Central memory CD8-positive, alpha-beta T cell (primary cell): ENCODE measurements around the gene SCD.
A peak's percentile ranks its signal among the peaks of the same experiment; 100 is the strongest.

ENCODE experiments used
- ATAC-seq: fragments of 150-1000 bp; cut with Tn5 transposase; replicated peaks from 2 replicates; pipeline ENCODE4 v1.10.0; 2022; ENCODE audit warnings: mild to moderate bottlenecking, moderate FRiP score, moderate number of reproducible peaks; ENCODE audit not compliant: poor library complexity, severe bottlenecking; ENCODE audit errors: extremely low read depth
- DNase-seq, 2 donors: peaks; one replicate each; pipeline ENCODE4 v3.0.0; 2021; ENCODE audit warnings: low spot score in 2 of 2
- H3K27ac Mint-ChIP-seq: one replicate; pipeline ENCODE4 v1.8.0; 2022; ENCODE audit warnings: low read depth, mild to moderate bottlenecking, moderate library complexity, mixed read lengths
- H3K27me3 Mint-ChIP-seq: one replicate; pipeline ENCODE4 v1.8.0; 2022; ENCODE audit warnings: mixed read lengths
- H3K36me3 Mint-ChIP-seq: one replicate; pipeline ENCODE4 v1.8.0; 2022; ENCODE audit warnings: mild to moderate bottlenecking, moderate library complexity, mixed read lengths; ENCODE audit not compliant: insufficient read depth
- H3K4me1 Mint-ChIP-seq: one replicate; pipeline ENCODE4 v1.8.0; 2022; ENCODE audit warnings: mixed read lengths
- H3K4me3 Mint-ChIP-seq: one replicate; pipeline ENCODE4 v1.8.0; 2022; ENCODE audit warnings: mild to moderate bottlenecking, moderate library complexity, mixed read lengths
- H3K9me3 Mint-ChIP-seq: one replicate; pipeline ENCODE4 v1.8.0; 2022; ENCODE audit warnings: mixed read lengths

SCD gene

DNA sequence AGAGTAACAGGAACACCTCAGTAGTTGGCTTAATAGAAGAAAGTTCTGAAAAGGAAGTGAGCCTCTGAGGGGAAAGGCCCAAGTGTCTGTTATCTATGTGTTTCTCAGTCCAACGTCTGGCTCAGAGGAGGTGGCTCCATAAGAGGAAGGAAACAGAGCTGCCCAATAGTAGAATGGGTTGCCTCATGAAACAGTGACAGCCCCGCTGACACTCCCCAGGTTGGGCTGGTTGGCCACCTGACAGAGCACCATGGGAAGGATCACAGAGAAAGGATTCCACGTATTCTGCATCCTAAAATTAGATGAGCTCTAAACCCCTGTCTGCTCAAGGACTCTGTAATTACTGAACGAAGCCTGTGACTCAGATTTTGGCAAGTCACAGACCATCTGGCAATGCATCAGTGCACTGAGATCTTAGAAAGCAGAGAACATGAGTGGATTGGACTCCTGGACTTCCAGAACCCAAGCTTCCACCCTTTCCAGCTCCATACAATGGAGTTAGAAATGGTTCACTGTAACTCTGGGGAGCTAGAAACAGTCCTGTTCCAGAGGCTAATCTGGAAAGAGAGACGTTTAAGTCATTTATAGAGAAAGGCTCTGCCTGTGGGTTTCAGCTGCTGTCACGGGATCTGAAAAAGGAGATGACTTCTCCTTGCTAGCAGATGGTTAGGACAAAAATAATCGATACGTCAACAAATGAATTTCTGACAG, 19.9 kb upstream of the SCD start:
- Mint-ChIP-seq H3K27me3 (peaks cover 30% of the 10 kb centered on the region), H3K9me3 (no peaks in the 10 kb centered on the region), H3K4me3 (no peak overlapping the region), H3K27ac (no peak overlapping the region), H3K4me1 (no peaks in the 10 kb centered on the region), H3K36me3 (peaks cover 2% of the 10 kb centered on the region)
- peak; percentile 79 for ATAC-seq
- DNase-seq: no peak

DNA sequence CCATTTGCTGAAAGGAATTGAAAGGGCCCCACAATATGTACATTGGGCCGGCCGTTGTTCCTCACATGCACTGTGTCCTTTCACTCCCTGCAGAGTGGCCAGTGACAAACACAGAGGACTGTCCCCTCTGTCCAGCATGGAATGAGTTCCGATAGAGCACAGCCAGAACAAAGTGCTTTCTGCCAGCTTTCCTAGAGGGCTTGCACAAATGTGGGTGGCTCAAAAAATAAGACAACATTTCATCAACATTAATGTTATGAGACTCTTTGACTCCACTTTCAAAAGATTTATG, 19.4 kb upstream of the SCD start:
- no peak for DNase-seq
- peaks cover 30% of the 10 kb centered on the region for H3K27me3 Mint-ChIP-seq
- H3K4me1 Mint-ChIP-seq: no peaks in the 10 kb centered on the region
- no peak overlapping the region for H3K27ac Mint-ChIP-seq
- no peak for ATAC-seq
- no peaks in the 10 kb centered on the region for H3K9me3 Mint-ChIP-seq
- no peak overlapping the region for H3K4me3 Mint-ChIP-seq
- peaks cover 2% of the 10 kb centered on the region for H3K36me3 Mint-ChIP-seq

DNA sequence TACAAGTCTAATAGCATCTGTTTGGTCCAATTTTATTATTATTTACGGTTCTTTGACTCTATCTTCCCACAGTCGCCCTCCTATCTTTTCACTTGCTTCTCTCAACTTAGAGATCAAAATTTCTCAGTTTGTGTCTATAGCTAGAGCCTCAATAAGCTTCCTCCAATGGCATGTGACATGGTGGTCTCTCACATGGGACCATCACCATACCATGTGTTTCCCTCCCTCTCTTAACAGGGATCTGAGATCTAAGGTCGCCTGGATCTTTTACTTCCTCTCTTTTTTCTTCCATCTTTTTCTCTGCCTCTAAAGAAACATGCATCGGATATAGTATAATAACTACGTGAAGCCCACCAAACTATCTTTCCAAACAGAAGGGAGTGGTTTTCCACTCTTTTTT, 18.8 kb upstream of the SCD start:
- H3K36me3 Mint-ChIP-seq: peaks cover 2% of the 10 kb centered on the region
- no peak overlapping the region for H3K4me3 Mint-ChIP-seq
- no peak overlapping the region for H3K27ac Mint-ChIP-seq
- peaks cover 30% of the 10 kb centered on the region for H3K27me3 Mint-ChIP-seq
- no peaks in the 10 kb centered on the region for H3K9me3 Mint-ChIP-seq
- no peak for DNase-seq
- no peak for ATAC-seq
- no peaks in the 10 kb centered on the region for H3K4me1 Mint-ChIP-seq

DNA sequence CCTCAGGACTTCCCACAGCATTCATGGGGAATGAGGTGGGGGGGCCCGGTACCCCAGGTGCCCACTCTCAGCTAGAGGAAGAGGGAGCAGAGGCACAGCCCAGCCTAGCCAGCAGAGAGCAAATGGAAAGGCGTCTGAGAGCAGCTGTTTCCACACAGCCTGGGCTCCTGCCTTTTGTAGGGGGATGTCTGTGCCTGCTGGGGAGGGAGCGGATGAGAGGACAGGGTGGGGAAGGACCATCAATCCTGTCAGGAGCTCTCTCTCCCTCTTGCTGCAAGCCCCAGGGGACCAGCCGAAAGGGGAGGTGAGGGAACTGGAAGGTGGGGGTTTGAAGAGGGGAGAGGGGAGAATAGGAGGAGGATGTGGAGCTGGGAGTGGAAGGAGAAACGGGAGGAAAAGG, 17.0 kb upstream of the SCD start, which contains the start of gene PKD2L1:
Gene PKD2L1, minus strand, starts transcription at position 150 of the 400 bp plus-strand sequence. Its CDS starts 125 bp downstream, at position 25.
- Mint-ChIP-seq H3K27me3 (peaks cover 39% of the 10 kb centered on the region), H3K4me1 (no peaks in the 10 kb centered on the region), H3K27ac (no peak within 1 kb of the TSS), H3K9me3 (no peaks in the 10 kb centered on the region), H3K36me3 (peaks cover 2% of the 10 kb centered on the region), H3K4me3 (no peak within 1 kb of the TSS)
- DNase-seq: no peak
- ATAC-seq: no peak

DNA sequence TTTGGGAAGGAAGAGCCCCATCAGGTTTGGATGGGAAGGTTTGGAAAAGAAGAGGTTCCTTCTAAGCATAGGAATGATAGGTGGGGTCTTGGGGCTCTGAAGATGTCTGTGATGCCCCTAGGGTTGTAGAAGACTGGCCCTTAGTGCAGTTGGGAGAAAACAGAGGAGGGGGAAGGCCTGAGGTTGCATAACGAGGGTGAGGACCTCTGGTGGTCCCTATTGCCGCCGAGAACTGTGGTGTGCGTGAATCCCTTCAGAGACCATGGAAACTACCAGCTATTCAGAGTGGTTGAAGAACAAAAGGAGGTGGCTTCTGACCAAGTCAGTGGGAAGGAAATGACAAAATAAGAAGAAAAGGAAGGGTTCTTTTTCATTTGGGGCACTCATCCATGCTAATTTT, 13.9 kb upstream of the SCD start:
- Mint-ChIP-seq H3K36me3 (peaks cover 2% of the 10 kb centered on the region), H3K9me3 (no peaks in the 10 kb centered on the region), H3K4me1 (no peaks in the 10 kb centered on the region), H3K27ac (no peak overlapping the region), H3K27me3 (peaks cover 39% of the 10 kb centered on the region), H3K4me3 (no peak overlapping the region)
- DNase-seq (no peak), ATAC-seq (no peak)

DNA sequence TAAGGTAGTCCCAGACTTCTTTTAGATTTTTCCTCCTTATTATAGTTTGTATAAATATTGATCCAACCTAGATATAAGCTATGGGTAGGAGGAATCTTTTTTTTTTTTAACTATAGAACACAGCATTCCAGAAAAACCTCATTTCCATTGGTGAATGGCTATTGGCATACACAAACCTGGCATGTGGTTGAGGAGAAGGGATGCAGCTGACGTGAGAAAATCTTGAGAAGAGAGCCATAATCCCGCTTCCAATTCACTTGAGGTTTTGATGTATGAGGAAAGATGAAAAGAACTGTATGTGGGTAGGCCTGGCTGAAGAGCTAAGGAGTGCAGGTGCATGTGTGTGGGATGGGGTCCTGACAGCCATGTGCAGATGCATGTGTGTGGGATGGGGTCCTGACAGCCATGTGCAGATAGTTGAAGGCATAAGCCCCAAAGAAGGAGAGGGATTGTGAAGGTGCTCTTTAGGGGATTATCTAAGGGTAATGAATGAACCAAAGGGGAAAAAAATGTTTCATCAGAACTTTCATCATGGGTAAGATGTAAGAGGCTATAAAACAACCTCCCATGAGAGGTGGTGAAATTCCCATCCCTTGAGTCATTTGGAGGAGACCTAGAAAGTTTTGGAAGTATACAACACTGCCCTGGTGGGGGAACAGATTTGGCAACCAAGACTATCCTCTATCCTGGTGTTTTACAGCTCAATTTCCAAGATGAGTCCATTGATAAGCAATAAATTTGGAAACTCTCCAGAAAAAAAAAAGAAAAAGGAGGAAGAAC, 13.2 kb upstream of the SCD start:
- ATAC-seq (no peak), DNase-seq (no peak)
- no peaks in the 10 kb centered on the region for H3K9me3 Mint-ChIP-seq
- peaks cover 38% of the 10 kb centered on the region for H3K27me3 Mint-ChIP-seq
- H3K36me3 Mint-ChIP-seq: peaks cover 2% of the 10 kb centered on the region
- H3K4me3 Mint-ChIP-seq: no peak overlapping the region
- no peak overlapping the region for H3K27ac Mint-ChIP-seq
- H3K4me1 Mint-ChIP-seq: no peaks in the 10 kb centered on the region

DNA sequence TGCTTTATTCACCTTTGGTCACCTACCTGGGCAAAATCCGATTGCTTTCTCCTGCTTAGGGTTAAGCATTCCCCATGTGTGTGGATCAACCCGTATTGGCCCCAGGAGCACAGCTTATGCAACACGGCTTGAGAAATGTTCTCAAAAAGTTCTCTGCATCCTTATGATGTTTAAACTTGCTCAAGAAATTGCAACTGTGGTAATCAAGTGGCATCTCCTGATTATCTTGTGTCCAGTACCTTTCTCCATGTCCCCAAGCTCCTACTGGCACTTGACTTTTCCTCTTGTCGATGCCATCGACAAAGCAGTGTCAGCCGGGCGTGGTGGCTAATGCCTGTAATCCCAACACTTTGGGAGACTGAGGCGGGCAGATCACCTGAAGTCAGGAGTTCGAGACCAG, 12.3 kb upstream of the SCD start:
- no peak overlapping the region for H3K27ac Mint-ChIP-seq
- peaks cover 29% of the 10 kb centered on the region for H3K27me3 Mint-ChIP-seq
- peaks cover 2% of the 10 kb centered on the region for H3K36me3 Mint-ChIP-seq
- no peak for ATAC-seq
- no peaks in the 10 kb centered on the region for H3K9me3 Mint-ChIP-seq
- H3K4me1 Mint-ChIP-seq: no peaks in the 10 kb centered on the region
- H3K4me3 Mint-ChIP-seq: no peak overlapping the region
- no peak for DNase-seq

DNA sequence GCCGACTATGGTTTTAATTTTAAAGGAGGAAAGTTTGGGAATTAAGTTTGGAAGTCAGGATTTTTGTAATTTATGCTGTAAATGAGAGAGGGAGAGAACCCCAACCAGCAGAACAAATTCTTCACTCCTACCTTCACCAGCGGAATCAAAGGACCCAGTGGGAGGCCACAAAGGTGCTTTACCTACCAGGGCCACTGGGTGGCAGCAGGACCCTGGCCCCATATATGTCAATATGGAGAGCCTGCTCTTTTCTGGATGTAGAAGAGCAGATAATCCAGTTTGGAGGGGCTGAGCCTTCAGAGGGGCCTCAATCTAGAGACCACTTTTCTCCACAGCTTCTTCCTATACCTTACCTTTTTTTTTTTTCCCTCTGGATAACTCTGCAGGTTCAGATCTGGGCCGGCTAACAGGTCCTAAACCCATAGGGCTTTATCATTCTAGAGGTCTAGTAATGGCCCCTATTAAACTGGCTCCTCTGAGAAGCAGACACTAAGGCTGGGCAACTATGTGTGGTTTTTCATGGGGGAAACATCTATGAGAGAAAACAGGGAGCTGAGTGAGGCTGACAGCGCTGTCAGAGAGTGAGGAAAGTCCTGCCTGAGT, 8.5 kb upstream of the SCD start:
- no peaks in the 10 kb centered on the region for H3K36me3 Mint-ChIP-seq
- ATAC-seq (no peak), DNase-seq (peak; percentile 74 to 75)
- H3K4me1 Mint-ChIP-seq: no peaks in the 10 kb centered on the region
- no peak overlapping the region for H3K4me3 Mint-ChIP-seq
- H3K9me3 Mint-ChIP-seq: no peaks in the 10 kb centered on the region
- peaks cover 9% of the 10 kb centered on the region for H3K27me3 Mint-ChIP-seq
- H3K27ac Mint-ChIP-seq: no peak overlapping the region

DNA sequence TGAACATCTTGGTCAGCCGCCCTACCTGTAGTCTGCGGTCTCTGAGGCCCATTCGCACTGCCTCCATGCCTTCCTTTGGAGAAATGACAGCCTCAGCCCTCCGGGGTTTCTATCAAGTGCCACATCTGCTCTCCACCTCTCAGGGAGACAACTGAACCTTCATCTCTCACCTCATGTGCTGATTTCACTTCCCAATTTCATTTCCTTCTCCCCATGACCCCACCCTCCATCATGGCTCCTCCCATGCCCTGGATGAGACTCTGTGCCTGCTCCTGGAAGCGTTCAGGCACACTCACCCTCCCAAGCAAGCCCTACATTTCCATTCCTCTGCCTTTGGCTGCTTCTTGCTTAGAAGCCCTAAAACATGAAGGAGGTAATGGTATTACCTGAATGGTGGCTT, 7.8 kb upstream of the SCD start:
- peaks cover 7% of the 10 kb centered on the region for H3K27me3 Mint-ChIP-seq
- no peaks in the 10 kb centered on the region for H3K4me1 Mint-ChIP-seq
- ATAC-seq: no peak
- H3K36me3 Mint-ChIP-seq: no peaks in the 10 kb centered on the region
- H3K4me3 Mint-ChIP-seq: no peak overlapping the region
- H3K27ac Mint-ChIP-seq: no peak overlapping the region
- no peaks in the 10 kb centered on the region for H3K9me3 Mint-ChIP-seq
- no peak for DNase-seq

DNA sequence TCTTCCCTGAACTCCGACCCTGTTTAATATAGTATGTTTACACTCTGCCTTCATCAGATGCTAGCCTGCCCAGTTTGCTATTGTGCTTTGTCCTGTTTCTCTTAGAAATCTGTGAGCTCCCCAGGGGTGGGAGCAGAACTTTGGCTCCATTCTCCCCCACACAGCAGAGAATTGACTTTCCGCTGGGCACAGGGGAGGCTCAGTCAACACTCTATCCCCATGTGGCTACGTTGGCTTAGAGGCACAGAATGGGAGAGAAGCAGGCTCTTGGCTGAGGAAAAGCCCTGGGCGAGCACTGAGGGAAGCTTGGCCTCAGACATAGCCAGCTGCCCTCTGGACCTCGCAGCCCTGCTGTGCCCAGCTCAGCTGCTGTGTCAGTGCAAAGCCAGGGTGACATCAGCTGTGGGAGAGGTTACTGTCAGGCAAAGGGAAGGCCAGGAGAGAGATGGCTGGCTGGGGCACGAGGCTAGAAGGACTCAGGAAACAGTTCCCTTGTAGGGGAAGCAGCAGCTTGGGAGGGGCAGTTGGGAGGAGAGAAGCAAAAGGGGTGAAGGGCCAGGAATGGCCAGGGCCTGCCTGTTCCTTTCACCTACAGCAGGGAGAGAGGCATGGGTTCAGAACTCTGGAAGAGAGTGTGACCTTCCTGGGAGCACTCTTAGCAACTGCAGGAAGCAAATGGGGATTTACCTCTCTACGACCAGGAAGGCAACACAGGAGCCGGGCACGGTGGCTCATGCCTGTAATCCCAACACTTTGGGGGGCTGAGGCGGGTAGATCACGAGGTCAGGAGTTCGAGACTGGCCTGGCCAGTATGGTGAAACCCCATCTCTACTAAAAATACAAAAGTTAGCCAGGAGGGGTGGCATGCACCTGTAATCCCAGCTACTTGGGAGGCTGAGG, 5.8 kb upstream of the SCD start:
- DNase-seq (no peak), ATAC-seq (no peak)
- no peaks in the 10 kb centered on the region for H3K9me3 Mint-ChIP-seq
- H3K36me3 Mint-ChIP-seq: no peaks in the 10 kb centered on the region
- H3K4me3 Mint-ChIP-seq: no peak overlapping the region
- peaks cover 7% of the 10 kb centered on the region for H3K4me1 Mint-ChIP-seq
- no peak overlapping the region for H3K27ac Mint-ChIP-seq
- no peaks in the 10 kb centered on the region for H3K27me3 Mint-ChIP-seq

DNA sequence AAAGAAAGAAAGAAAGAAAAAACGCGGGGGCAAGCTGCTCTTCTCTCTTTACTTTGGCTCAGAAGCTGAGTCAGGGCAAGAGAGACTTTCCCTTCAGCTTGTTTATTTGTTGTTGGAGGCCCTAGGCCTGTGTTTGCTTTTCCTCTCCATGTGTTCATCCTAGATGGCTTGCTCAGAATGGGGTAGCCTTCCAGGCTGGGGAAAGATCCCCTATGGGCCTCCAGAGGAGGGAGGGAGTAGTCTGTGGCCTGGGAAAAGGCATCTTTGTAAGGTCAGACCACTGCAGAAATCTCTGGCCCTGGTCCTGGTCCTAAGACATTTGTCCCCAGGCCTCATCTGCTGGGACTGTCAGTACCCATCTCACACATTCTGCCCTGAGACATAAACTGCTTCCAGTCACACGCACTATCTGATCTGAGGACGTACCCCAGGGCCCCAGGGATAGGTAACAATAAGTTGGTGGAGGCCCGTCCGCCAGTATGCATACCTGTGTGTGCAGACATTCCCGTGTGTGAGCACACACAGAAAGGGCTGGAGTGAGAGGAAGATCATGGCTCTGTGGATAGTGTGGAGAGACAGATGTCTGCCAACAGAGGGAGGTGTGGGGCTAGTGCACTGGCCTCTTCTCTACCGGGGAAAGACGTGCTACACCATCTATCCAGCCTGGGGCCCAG, 4.9 kb upstream of the SCD start:
- DNase-seq (no peak), ATAC-seq (peak; percentile 26)
- no peaks in the 10 kb centered on the region for H3K27me3 Mint-ChIP-seq
- H3K4me1 Mint-ChIP-seq: peaks cover 8% of the 10 kb centered on the region
- peaks cover 1% of the 10 kb centered on the region for H3K36me3 Mint-ChIP-seq
- no peak overlapping the region for H3K27ac Mint-ChIP-seq
- H3K4me3 Mint-ChIP-seq: no peak overlapping the region
- no peaks in the 10 kb centered on the region for H3K9me3 Mint-ChIP-seq

DNA sequence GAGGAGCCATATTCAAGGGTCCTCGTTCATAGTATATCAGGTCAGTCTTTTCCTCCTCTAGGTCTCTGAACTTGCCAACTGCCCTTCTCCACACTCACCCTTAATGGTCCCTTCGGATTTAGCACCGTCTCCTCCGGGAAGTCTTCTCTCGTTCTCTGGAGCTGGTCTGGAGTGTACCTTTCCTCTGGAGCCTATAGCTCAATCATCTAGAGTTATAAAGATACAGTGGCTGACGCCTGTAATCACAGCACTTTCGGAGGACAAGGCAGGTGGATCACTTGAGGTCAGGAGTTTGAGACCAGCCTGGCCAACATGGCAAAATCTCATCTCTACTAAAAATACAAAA, 4.4 kb upstream of the SCD start:
- H3K4me3 Mint-ChIP-seq: no peak overlapping the region
- peaks cover 12% of the 10 kb centered on the region for H3K4me1 Mint-ChIP-seq
- no peaks in the 10 kb centered on the region for H3K9me3 Mint-ChIP-seq
- H3K27ac Mint-ChIP-seq: no peak overlapping the region
- H3K27me3 Mint-ChIP-seq: no peaks in the 10 kb centered on the region
- peaks cover 2% of the 10 kb centered on the region for H3K36me3 Mint-ChIP-seq
- no peak for DNase-seq
- no peak for ATAC-seq
